ENCODE results near the gene MIPOL1.
"Not testable (repeated sequence)": the region's sequence is repeated elsewhere in the genome, so short reads cannot be mapped to it uniquely, and the experiment has no call there.

GRCh38 chr14:37180886-37181285, 16.9 kb upstream of the MIPOL1 start:
- not testable (repeated sequence) for TF ChIP-seq ELF1 (tag; IDR thresholded peaks at IDR 0.05); ETS1 (conservative IDR thresholded peaks at IDR 0.05; ENCODE audit: control insufficient read depth, low read depth, low read length); SRF (CRISPR knock-in tag; IDR thresholded peaks at IDR 0.05); C11orf30 (IDR thresholded peaks at IDR 0.05; ENCODE audit: low read depth); USF1 (CRISPR knock-in tag; IDR thresholded peaks at IDR 0.05); ZZZ3 (IDR thresholded peaks at IDR 0.05); ZNF146 (CRISPR knock-in tag; IDR thresholded peaks at IDR 0.05; ENCODE audit: unreplicated experiment); NR2C2 (CRISPR knock-in tag; IDR thresholded peaks at IDR 0.05); NR2C2 (tag; IDR thresholded peaks at IDR 0.05); ZNF239 (CRISPR knock-in tag; IDR thresholded peaks at IDR 0.05); MTF1 (CRISPR knock-in tag; IDR thresholded peaks at IDR 0.05; ENCODE audit: borderline replicate concordance); GATAD2B (IDR thresholded peaks at IDR 0.05; ENCODE audit: borderline replicate concordance); PATZ1 (CRISPR knock-in tag; IDR thresholded peaks at IDR 0.05; ENCODE audit: borderline replicate concordance); ETV6 (IDR thresholded peaks at IDR 0.05; ENCODE audit: borderline replicate concordance in 1 of 2, low read depth in 2 of 2, low read length in 1 of 2); ETV6 (CRISPR knock-in tag; IDR thresholded peaks at IDR 0.05; ENCODE audit: borderline replicate concordance)

All from K562 (cell line).